ENCODE data around the gene DUSP22. TPM values are rescaled to one million over a fixed set of nuclear protein-coding genes. Genes with fewer than 3 reads are reported as not detected.

Gene DUSP22
- total and polyA plus RNA-seq, 2 experiments from 2014 or later = 24.2 to 26.3 TPM

DNA sequence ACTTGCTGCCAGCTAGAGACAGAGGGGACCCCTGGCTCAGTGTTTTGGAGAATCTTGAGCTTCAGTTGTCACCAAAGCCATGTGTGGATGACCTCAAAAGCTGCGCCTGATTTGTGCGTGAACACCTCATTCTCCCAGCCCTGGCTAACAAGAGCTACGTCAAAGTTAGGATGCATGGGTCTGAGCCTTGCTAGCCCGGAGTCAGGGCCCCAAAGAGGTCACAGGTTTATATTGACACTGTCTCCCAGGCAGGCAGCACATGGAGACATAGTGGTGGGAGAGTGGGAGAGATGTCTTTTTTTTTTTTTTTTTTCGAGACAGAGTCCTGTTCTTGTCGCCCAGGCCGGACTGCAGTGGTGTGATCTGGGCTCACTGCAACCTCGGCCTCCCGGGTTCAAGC lies 36.1 kb upstream of the DUSP22 start:
- WGBS (ENCODE audit: low lambda C conversion rate, missing lambda C conversion rate) = 88% methylated on average over 9 of the region's 9 CpGs
- Histone ChIP-seq H4K20me1 (ENCODE audit: insufficient read depth, poor library complexity, severe bottlenecking) (no peaks in the 10 kb centered on the region), H3K4me2 (no peak overlapping the region), H3K9me3 (ENCODE audit: low read depth) (no peaks in the 10 kb centered on the region), H3K79me2 (no peaks in the 10 kb centered on the region), H2AFZ (no peak overlapping the region), H3K27ac (no peak overlapping the region), H3K27me3 (peaks cover 5% of the 10 kb centered on the region), H3K4me1 (ENCODE audit: insufficient read depth) (no peaks in the 10 kb centered on the region), H3K4me3 (no peak overlapping the region), H3K9me2 (replicated peaks; ENCODE audit: insufficient read depth) (no peaks in the 10 kb centered on the region), H3K36me3 (replicated peaks; ENCODE audit: insufficient read depth, low read depth) (no peaks in the 10 kb centered on the region)
- TF ChIP-seq CTCF (IDR thresholded peaks at IDR 0.05; ENCODE audit: poor library complexity) = no peak
- TF ChIP-seq EZH2phosphoT487 (IDR thresholded peaks at IDR 0.05; ENCODE audit: low read depth, severe bottlenecking, unreplicated experiment) = no peak
- no peak for TF ChIP-seq EZH2 (IDR thresholded peaks at IDR 0.05; ENCODE audit: borderline replicate concordance)
- no peak for DNase-seq (ENCODE audit: low spot score)

DNA sequence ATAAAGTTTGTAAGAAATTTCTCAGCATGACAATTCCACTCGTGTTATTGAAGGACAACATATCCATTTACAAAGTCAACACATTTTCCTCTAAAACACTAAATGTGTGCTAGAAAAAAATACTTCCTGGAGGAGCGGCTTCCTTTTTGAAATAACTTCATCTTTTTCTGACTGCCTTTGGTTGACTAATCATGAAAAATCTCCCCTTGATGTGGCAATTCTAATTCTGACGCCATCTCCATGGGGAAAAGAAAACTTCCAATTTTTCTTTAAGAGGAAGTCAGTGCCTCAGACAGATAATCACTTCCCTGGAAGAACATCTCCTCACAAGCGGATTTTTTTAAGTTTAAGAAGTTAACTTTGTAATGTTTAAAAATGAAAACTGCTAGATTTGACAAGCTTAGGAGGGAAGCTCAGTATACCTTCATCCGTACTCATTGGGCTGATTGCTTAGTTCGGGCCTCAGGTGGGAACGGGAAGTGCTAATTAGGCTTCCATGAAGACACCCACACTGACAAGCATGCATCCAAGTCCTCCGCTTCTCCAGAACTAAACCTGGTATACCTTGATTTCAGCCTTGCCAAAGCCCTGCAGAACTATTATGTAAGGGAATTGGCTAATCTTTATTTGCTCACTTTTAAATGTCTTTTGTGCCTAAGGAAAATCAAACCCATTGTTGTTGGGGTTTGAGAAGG lies 35.1 kb upstream of the DUSP22 start:
- Histone ChIP-seq H3K27me3 (peaks cover 5% of the 10 kb centered on the region), H3K27ac (no peak overlapping the region), H3K9me2 (replicated peaks; ENCODE audit: insufficient read depth) (no peaks in the 10 kb centered on the region), H3K79me2 (no peaks in the 10 kb centered on the region), H3K9me3 (ENCODE audit: low read depth) (no peaks in the 10 kb centered on the region), H3K4me1 (ENCODE audit: insufficient read depth) (no peaks in the 10 kb centered on the region), H3K4me3 (no peak overlapping the region), H4K20me1 (ENCODE audit: insufficient read depth, poor library complexity, severe bottlenecking) (no peaks in the 10 kb centered on the region), H3K4me2 (no peak overlapping the region), H3K36me3 (replicated peaks; ENCODE audit: insufficient read depth, low read depth) (no peaks in the 10 kb centered on the region), H2AFZ (no peak overlapping the region)
- TF ChIP-seq EZH2 (IDR thresholded peaks at IDR 0.05; ENCODE audit: borderline replicate concordance) (no peak), EZH2phosphoT487 (IDR thresholded peaks at IDR 0.05; ENCODE audit: low read depth, severe bottlenecking, unreplicated experiment) (no peak), CTCF (IDR thresholded peaks at IDR 0.05; ENCODE audit: poor library complexity) (no peak)
- 78% methylated on average over 8 of the region's 8 CpGs for WGBS (ENCODE audit: low lambda C conversion rate, missing lambda C conversion rate)
- DNase-seq (ENCODE audit: low spot score) = no peak

DNA sequence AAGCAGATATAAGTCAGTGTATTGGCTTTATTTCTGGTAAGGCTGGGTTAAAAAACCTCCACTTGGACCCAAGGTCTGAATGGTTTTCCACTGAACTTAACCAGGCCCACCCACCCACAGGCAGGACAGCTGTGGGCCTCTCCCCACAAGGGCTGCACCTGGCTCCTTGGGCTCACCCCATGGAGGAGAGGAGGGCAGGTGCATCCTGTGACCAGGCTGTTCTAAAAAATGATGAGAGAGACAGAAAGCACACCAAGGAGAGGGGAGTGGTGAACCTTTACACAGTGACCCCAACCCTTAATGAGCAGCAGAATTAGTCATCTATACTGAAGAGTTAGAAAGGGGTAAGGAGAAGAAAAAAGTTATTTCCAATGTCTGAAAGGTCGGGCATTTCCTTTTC lies 34.5 kb upstream of the DUSP22 start:
- Histone ChIP-seq H3K27ac (no peak overlapping the region), H3K79me2 (no peaks in the 10 kb centered on the region), H3K27me3 (peaks cover 3% of the 10 kb centered on the region), H3K9me3 (ENCODE audit: low read depth) (no peaks in the 10 kb centered on the region), H2AFZ (no peak overlapping the region), H3K4me1 (ENCODE audit: insufficient read depth) (no peaks in the 10 kb centered on the region), H3K4me2 (no peak overlapping the region), H3K9me2 (replicated peaks; ENCODE audit: insufficient read depth) (no peaks in the 10 kb centered on the region), H4K20me1 (ENCODE audit: insufficient read depth, poor library complexity, severe bottlenecking) (no peaks in the 10 kb centered on the region), H3K4me3 (no peak overlapping the region), H3K36me3 (replicated peaks; ENCODE audit: insufficient read depth, low read depth) (no peaks in the 10 kb centered on the region)
- WGBS (ENCODE audit: low lambda C conversion rate, missing lambda C conversion rate) = 74% methylated on average over 1 of the region's 1 CpG
- TF ChIP-seq EZH2phosphoT487 (IDR thresholded peaks at IDR 0.05; ENCODE audit: low read depth, severe bottlenecking, unreplicated experiment) (no peak), CTCF (IDR thresholded peaks at IDR 0.05; ENCODE audit: poor library complexity) (no peak), EZH2 (IDR thresholded peaks at IDR 0.05; ENCODE audit: borderline replicate concordance) (no peak)
- no peak for DNase-seq (ENCODE audit: low spot score)

Measured in hepatocyte (in vitro differentiated cells).